Endothelial cell (in vitro differentiated cells): ENCODE measurements around the gene ARPC2. TPM values are rescaled to one million over a fixed set of nuclear protein-coding genes. Genes with fewer than 3 reads are reported as not detected.
A peak's percentile ranks its signal among the peaks of the same experiment; 100 is the strongest.

Experiments used
- DNase-seq: peaks from one replicate; pipeline ENCODE4 v3.0.0; 2021; ENCODE audit warnings: low spot score
- H3K27ac Mint-ChIP-seq: one replicate; pipeline ENCODE4 v1.8.0; 2021; ENCODE audit warnings: mixed read lengths, inconsistent platforms; ENCODE audit not compliant: unreplicated experiment
- H3K27me3 Mint-ChIP-seq: one replicate; pipeline ENCODE4 v1.8.0; 2021; ENCODE audit warnings: mild to moderate bottlenecking, moderate library complexity, mixed read lengths, inconsistent platforms; ENCODE audit not compliant: unreplicated experiment
- H3K36me3 Mint-ChIP-seq: one replicate; pipeline ENCODE4 v1.8.0; 2021; ENCODE audit warnings: mild to moderate bottlenecking, low read depth, mixed read lengths, inconsistent platforms; ENCODE audit not compliant: unreplicated experiment
- H3K4me1 Mint-ChIP-seq: one replicate; pipeline ENCODE4 v1.8.0; 2021; ENCODE audit warnings: mild to moderate bottlenecking, mixed read lengths, inconsistent platforms; ENCODE audit not compliant: unreplicated experiment
- H3K4me3 Mint-ChIP-seq: one replicate; pipeline ENCODE4 v1.8.0; 2021; ENCODE audit warnings: mild to moderate bottlenecking, mixed read lengths, inconsistent platforms; ENCODE audit not compliant: unreplicated experiment
- H3K9me3 Mint-ChIP-seq: one replicate; pipeline ENCODE4 v1.8.0; 2021; ENCODE audit warnings: mixed read lengths, inconsistent platforms; ENCODE audit not compliant: unreplicated experiment
- CTCF ChIP-seq: fragments of 200-600 bp; sonication (generic); IDR thresholded peaks from one replicate; pipeline ENCODE4 v1.5.0; 2021; ENCODE audit warnings: antibody characterized with exemption; ENCODE audit not compliant: unreplicated experiment
- total RNA-seq: library from RNA; stranded (reverse); fragmentation: NEBNext Ultra II Directional; extraction: Animal tissue kit (Norgen Biotek cat#: 25700); gene quantifications from one replicate; pipeline ENCODE4 v1.2.1, GENCODE V29; 2021; ENCODE audit not compliant: unreplicated experiment

ARPC2 gene
- total RNA-seq, 1 donor from 2014 or later = 468 TPM

DNA sequence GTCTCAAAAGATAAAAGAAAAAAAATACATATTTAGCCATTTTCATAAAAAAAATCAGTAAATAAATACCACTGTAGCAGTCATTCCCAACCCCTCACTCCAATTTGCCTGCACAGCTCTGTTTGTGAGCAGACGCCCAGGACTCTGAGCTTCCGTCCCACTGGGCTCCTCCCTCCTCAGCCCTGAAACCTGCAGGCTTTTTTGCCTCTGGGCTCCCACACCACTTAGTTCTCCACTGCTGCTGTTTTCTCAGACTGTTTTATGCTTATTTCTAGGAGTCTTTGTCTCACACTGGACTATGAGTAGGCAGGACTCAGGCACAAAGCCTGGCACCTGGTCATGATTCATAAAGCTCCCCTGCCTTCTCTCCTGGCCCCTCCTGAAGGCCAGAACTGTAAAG lies 44.1 kb upstream of the ARPC2 start:
- no peak for TF ChIP-seq CTCF
- peaks cover 6% of the 10 kb centered on the region for H3K4me1 Mint-ChIP-seq
- DNase-seq = no peak
- no peak overlapping the region for H3K4me3 Mint-ChIP-seq
- H3K27me3 Mint-ChIP-seq = peaks cover 2% of the 10 kb centered on the region
- H3K9me3 Mint-ChIP-seq = no peaks in the 10 kb centered on the region
- H3K36me3 Mint-ChIP-seq = no peaks in the 10 kb centered on the region
- H3K27ac Mint-ChIP-seq = no peak overlapping the region

DNA sequence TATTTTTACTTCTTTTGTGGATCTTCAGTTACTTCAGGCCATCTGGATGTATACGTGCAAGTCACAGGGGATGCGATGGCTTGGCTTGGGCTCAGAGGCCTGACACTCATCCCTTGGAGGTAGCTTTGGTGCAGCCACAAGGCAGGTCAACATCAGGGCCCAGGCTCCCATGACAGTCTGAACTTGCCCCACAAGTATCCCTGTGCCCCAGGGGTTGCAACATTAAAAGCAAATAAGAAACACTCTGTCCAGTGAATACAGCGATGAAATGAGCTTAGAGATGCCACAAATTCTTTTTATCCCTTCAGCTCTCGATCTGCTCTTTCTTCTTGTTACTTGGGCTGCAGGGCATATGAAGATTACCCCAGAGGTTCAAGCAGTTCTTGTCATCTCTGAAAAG lies 37.2 kb upstream of the ARPC2 start:
- Mint-ChIP-seq H3K4me3 (no peak overlapping the region), H3K9me3 (no peaks in the 10 kb centered on the region), H3K27ac (no peak overlapping the region), H3K36me3 (no peaks in the 10 kb centered on the region), H3K27me3 (no peaks in the 10 kb centered on the region), H3K4me1 (peaks cover 3% of the 10 kb centered on the region)
- no peak for DNase-seq
- TF ChIP-seq CTCF = no peak

DNA sequence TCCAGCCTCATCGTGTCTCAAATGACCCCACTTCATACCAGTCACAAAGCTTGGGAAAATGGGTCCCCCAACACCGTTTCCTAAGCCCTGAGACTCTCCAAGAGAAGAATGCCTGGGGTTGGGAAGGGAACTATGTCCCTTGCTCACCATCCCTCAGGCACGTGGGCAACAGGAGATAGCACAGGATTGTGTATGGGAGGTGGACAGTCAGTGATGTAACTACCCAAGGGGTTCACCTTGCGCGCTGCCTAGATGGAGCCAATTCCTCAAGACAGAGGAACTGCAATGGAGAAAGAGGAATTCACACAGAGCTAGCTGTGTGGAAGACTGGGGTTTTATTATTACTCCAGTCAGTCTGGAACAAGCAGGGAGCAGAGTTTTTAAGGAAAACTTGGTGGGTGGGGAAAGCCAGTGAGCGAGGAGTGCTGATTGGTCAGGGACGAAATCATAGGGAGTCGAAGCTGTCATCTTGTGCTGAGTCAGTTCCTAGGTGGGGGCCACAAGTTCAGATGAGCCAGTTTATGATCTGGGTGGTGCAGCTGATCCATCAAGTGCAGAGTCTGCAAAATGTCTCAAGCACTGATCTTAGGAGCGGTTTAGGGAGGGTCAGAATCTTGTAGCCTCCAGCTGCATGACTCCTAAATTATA lies 36.4 kb upstream of the ARPC2 start:
- DNase-seq = no peak
- no peak overlapping the region for H3K27ac Mint-ChIP-seq
- H3K36me3 Mint-ChIP-seq = no peaks in the 10 kb centered on the region
- no peaks in the 10 kb centered on the region for H3K9me3 Mint-ChIP-seq
- no peak for TF ChIP-seq CTCF
- no peaks in the 10 kb centered on the region for H3K27me3 Mint-ChIP-seq
- peaks cover 3% of the 10 kb centered on the region for H3K4me1 Mint-ChIP-seq
- H3K4me3 Mint-ChIP-seq = no peak overlapping the region

- Mint-ChIP-seq H3K9me3 (no peaks in the 10 kb centered on the region), H3K27me3 (peaks cover 3% of the 10 kb centered on the region), H3K36me3 (no peaks in the 10 kb centered on the region), H3K4me1 (peaks cover 3% of the 10 kb centered on the region), H3K4me3 (no peak overlapping the region), H3K27ac (no peak overlapping the region)
- no peak for TF ChIP-seq CTCF
- DNase-seq = no peak
These were observed 32.7 kb upstream of the ARPC2 start for GRCh38 chr2:218184331-218184730.

GRCh38 chr2:218186355-218186766 lies 30.6 kb upstream of the ARPC2 start:
- H3K36me3 Mint-ChIP-seq = no peaks in the 10 kb centered on the region
- H3K27ac Mint-ChIP-seq = no peak overlapping the region
- DNase-seq = peak; percentile 70
- peaks cover 3% of the 10 kb centered on the region for H3K4me1 Mint-ChIP-seq
- TF ChIP-seq CTCF = peak; percentile 77
- no peak overlapping the region for H3K4me3 Mint-ChIP-seq
- H3K9me3 Mint-ChIP-seq = no peaks in the 10 kb centered on the region
- H3K27me3 Mint-ChIP-seq = peaks cover 3% of the 10 kb centered on the region
